ENCODE data around the gene MRPL54. TPM values are rescaled to one million over a fixed set of nuclear protein-coding genes. Genes with fewer than 3 reads are reported as not detected.

MRPL54 gene
- total RNA-seq, 4 donors from 2014 or later, result 31.8 to 90.1 (median 76.3) TPM

GRCh38 chr19:3780786-3781304, 18.4 kb downstream of the MRPL54 start:
- TF ChIP-seq POLR2AphosphoS5 (IDR thresholded peaks at IDR 0.05), result no peak
- TF ChIP-seq CTCF (IDR thresholded peaks at IDR 0.05), result no peak
- no peak for TF ChIP-seq EP300 (IDR thresholded peaks at IDR 0.05)
- no peak for TF ChIP-seq POLR2A (IDR thresholded peaks at IDR 0.05)
- H3K9me3 ChIP-seq, result peaks cover 0 to 31% (median 2%) of the 10 kb centered on the region in 3 donors
- H3K27me3 ChIP-seq, result peaks cover 73% of the 10 kb centered on the region
- no peaks in the 10 kb centered on the region for H3K36me3 ChIP-seq
- 92% methylated on average over 2 to 4 of the region's 9 CpGs for WGBS, 2 donors (ENCODE audit: low coverage in 1 of 2)
- H3K27ac ChIP-seq, result no peak overlapping the region
- no peak overlapping the region for H3K4me3 ChIP-seq
- H3K4me1 ChIP-seq, result peaks cover 0 to 10% (median 0%) of the 10 kb centered on the region in 3 donors
- no peak for ATAC-seq

GRCh38 chr19:3781603-3782002, 19.1 kb downstream of the MRPL54 start:
- no peak for TF ChIP-seq EP300 (IDR thresholded peaks at IDR 0.05)
- no peak for TF ChIP-seq POLR2AphosphoS5 (IDR thresholded peaks at IDR 0.05)
- no peak for TF ChIP-seq POLR2A (IDR thresholded peaks at IDR 0.05)
- TF ChIP-seq CTCF (IDR thresholded peaks at IDR 0.05), result no peak
- H3K27ac ChIP-seq, result no peak overlapping the region
- peaks cover 81% of the 10 kb centered on the region for H3K27me3 ChIP-seq
- H3K36me3 ChIP-seq, result no peaks in the 10 kb centered on the region
- ATAC-seq, result no peak
- H3K9me3 ChIP-seq, result peaks cover 0 to 31% (median 2%) of the 10 kb centered on the region in 3 donors
- H3K4me1 ChIP-seq, result peaks cover 0 to 13% (median 0%) of the 10 kb centered on the region in 3 donors
- WGBS, 2 donors (ENCODE audit: low coverage in 1 of 2), result 100% methylated on average over 1 of the region's 2 CpGs; no CpG with 5 or more reads in 1 of the 2 donors
- no peak overlapping the region for H3K4me3 ChIP-seq

GRCh38 chr19:3782330-3782729, 19.8 kb downstream of the MRPL54 start:
- ATAC-seq, result no peak

GRCh38 chr19:3782903-3783302, 20.4 kb downstream of the MRPL54 start:
- Histone ChIP-seq H3K9me3 (peaks cover 0 to 31% (median 2%) of the 10 kb centered on the region in 3 donors), H3K27me3 (peaks cover 84% of the 10 kb centered on the region), H3K4me1 (peaks cover 0 to 13% (median 0%) of the 10 kb centered on the region in 3 donors), H3K27ac (no peak overlapping the region), H3K4me3 (no peak overlapping the region), H3K36me3 (no peaks in the 10 kb centered on the region)
- no peak for TF ChIP-seq EP300 (IDR thresholded peaks at IDR 0.05)
- TF ChIP-seq CTCF (IDR thresholded peaks at IDR 0.05), result no peak
- no peak for TF ChIP-seq POLR2A (IDR thresholded peaks at IDR 0.05)
- no peak for TF ChIP-seq POLR2AphosphoS5 (IDR thresholded peaks at IDR 0.05)
- ATAC-seq, result no peak
- WGBS, 2 donors (ENCODE audit: low coverage in 1 of 2), result 83% methylated on average over 2 of the region's 13 CpGs; no CpG with 5 or more reads in 1 of the 2 donors

More at GRCh38 chr19:3782330-3782729, 19.8 kb downstream of the MRPL54 start:
- H3K27ac ChIP-seq, result no peak overlapping the region
- peaks cover 87% of the 10 kb centered on the region for H3K27me3 ChIP-seq
- no peak overlapping the region for H3K4me3 ChIP-seq
- peaks cover 0 to 31% (median 2%) of the 10 kb centered on the region in 3 donors for H3K9me3 ChIP-seq
- WGBS, 2 donors (ENCODE audit: low coverage in 1 of 2), result 93 to 100% methylated on average over 1 of the region's 1 CpG
- peaks cover 0 to 13% (median 0%) of the 10 kb centered on the region in 3 donors for H3K4me1 ChIP-seq
- no peaks in the 10 kb centered on the region for H3K36me3 ChIP-seq
- TF ChIP-seq CTCF (IDR thresholded peaks at IDR 0.05), result no peak
- TF ChIP-seq EP300 (IDR thresholded peaks at IDR 0.05), result no peak
- no peak for TF ChIP-seq POLR2AphosphoS5 (IDR thresholded peaks at IDR 0.05)
- TF ChIP-seq POLR2A (IDR thresholded peaks at IDR 0.05), result no peak

Measured in gastroesophageal sphincter (tissue), 4 donors.